ENCODE results near the gene ASPM. TPM values are rescaled to one million over a fixed set of nuclear protein-coding genes. Genes with fewer than 3 reads are reported as not detected.

ASPM gene
- total RNA-seq, 2 experiments from 2014 or later: 30.2 to 31.4 TPM

Other genes starting within 250 kb of the ASPM start
- not detected for gene CFHR2, start 202.9 kb downstream of the ASPM start, total RNA-seq
- not detected for gene CFHR5, start 169.1 kb downstream of the ASPM start, total RNA-seq
- not detected for gene F13B, start 79.4 kb downstream of the ASPM start, total RNA-seq
- 1 to 10 TPM; 3.4 to 3.7 TPM for gene ZBTB41, start 54.6 kb upstream of the ASPM start, total RNA-seq
- not detected for gene CRB1, start 121.6 kb upstream of the ASPM start, total RNA-seq